Embryonic facial prominence (tissue), 1 donor: Measurements from ENCODE around the gene RAD51B.
"Not testable (repeated sequence)": the region's sequence is repeated elsewhere in the genome, so short reads cannot be mapped to it uniquely, and the experiment has no call there.

Experiments used
- DNase-seq: peaks from one replicate; pipeline ENCODE4 v3.0.0-alpha.2; 2016; ENCODE audit errors: extremely low spot score

RAD51B gene

GRCh38 chr14:67949771-67950170 lies 130.2 kb downstream of the RAD51B start:
- DNase-seq: no peak

GRCh38 chr14:67950386-67950785 lies 130.8 kb downstream of the RAD51B start:
- no peak for DNase-seq

GRCh38 chr14:67951529-67952135 lies 132.1 kb downstream of the RAD51B start:
- DNase-seq: no peak

- no peak for DNase-seq
Observed at GRCh38 chr14:67952381-67952780, 132.8 kb downstream of the RAD51B start.

- DNase-seq: no peak
Observed at GRCh38 chr14:67952786-67953185, 133.2 kb downstream of the RAD51B start.

GRCh38 chr14:67955261-67955660 lies 135.7 kb downstream of the RAD51B start:
- no peak for DNase-seq

- DNase-seq: no peak
Observed at GRCh38 chr14:67957946-67958345, 138.4 kb downstream of the RAD51B start.

- no peak for DNase-seq
Observed at GRCh38 chr14:67961676-67962075, 142.1 kb downstream of the RAD51B start.

GRCh38 chr14:67962215-67962644 lies 142.7 kb downstream of the RAD51B start:
- no peak for DNase-seq

- DNase-seq: no peak
Observed at GRCh38 chr14:67963545-67963944, 144.0 kb downstream of the RAD51B start.

GRCh38 chr14:67963960-67964812 lies 144.6 kb downstream of the RAD51B start:
- peak; percentile 57 for DNase-seq

- DNase-seq: no peak
Observed at GRCh38 chr14:67965696-67966095, 146.1 kb downstream of the RAD51B start.

GRCh38 chr14:67967206-67967605 lies 147.6 kb downstream of the RAD51B start:
- no peak for DNase-seq

- DNase-seq: not testable (repeated sequence)
Observed at GRCh38 chr14:67967970-67968369, 148.4 kb downstream of the RAD51B start.

- DNase-seq: no peak
Observed at GRCh38 chr14:67970923-67971322, 151.3 kb downstream of the RAD51B start.

- DNase-seq: no peak
Observed at GRCh38 chr14:67971627-67972625, 152.3 kb downstream of the RAD51B start.

GRCh38 chr14:67973436-67973835 lies 153.9 kb downstream of the RAD51B start:
- no peak for DNase-seq

- DNase-seq: no peak
Observed at GRCh38 chr14:67975470-67975869, 155.9 kb downstream of the RAD51B start.

- DNase-seq: no peak
Observed at GRCh38 chr14:67977434-67978034, 158.0 kb downstream of the RAD51B start.

- DNase-seq: no peak
Observed at GRCh38 chr14:67978749-67979148, 159.2 kb downstream of the RAD51B start.
